ENCODE data around the gene CCDC141. TPM values are rescaled to one million over a fixed set of nuclear protein-coding genes. Genes with fewer than 3 reads are reported as not detected.

The CCDC141 gene
- under 0.01 TPM in 1 of 2 replicates, not detected in the other for total RNA-seq

GRCh38 chr2:179049546-179050311 lies at the start of gene CCDC141:
Gene CCDC141 (minus strand): TSS chr2:179050137. CDS start chr2:179049941, 196 bp downstream.

GRCh38 chr2:178807227-178808008 lies 242.5 kb downstream of the CCDC141 start, which contains the start of gene TTN:
Gene TTN (minus strand): TSS chr2:178807423. CDS start chr2:178804642, 2,781 bp downstream.

Other genes with a start within 250 kb of the CCDC141 start
- under 0.01 TPM in 2 replicates for gene TTN, start 242.7 kb downstream of the CCDC141 start, total RNA-seq
- 14.8 and 22.3 TPM in 2 replicates for gene SESTD1, start 214.7 kb upstream of the CCDC141 start, total RNA-seq